ENCODE results near the gene TRAM2. TPM values are rescaled to one million over a fixed set of nuclear protein-coding genes. Genes with fewer than 3 reads are reported as not detected.

TRAM2 gene
- total RNA-seq, 2 donors from 2014 or later: 16.9 to 20.5 TPM

DNA sequence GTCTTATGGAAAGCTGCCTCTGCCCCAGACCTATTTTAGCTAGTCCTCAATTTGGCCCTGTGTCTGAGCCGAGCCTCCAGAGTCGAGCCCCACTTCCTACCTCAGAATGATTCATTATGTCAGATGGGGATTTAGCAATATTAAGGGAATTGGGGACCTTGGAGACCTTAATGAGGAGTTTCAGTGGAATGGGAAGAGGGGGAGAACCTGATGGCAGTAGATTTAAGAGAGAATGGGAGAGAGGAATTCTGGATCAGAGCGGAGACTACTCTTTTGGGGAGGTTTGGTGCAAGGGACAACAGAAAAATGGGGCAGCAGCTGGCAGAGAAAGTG, 93.2 kb downstream of the TRAM2 start:
- Histone ChIP-seq H3K27me3 (ENCODE audit: control insufficient read depth, insufficient read depth, low read length, poor library complexity, severe bottlenecking) (no peaks in the 10 kb centered on the region), H3K36me3 (ENCODE audit: control insufficient read depth, insufficient read depth, low read length) (no peaks in the 10 kb centered on the region), H3K4me3 (ENCODE audit: low read length) (no peak overlapping the region), H3K27ac (ENCODE audit: low read depth, low read length) (no peak overlapping the region), H3K9me3 (ENCODE audit: control insufficient read depth, low read length) (no peaks in the 10 kb centered on the region), H3K4me1 (ENCODE audit: control insufficient read depth, insufficient read depth, low read length) (no peaks in the 10 kb centered on the region), H3K9ac (ENCODE audit: extremely low read depth, low read length, poor library complexity, severe bottlenecking) (no peak overlapping the region)
- no peaks in the 10 kb centered on the region for H3K4me1 Mint-ChIP-seq
- no peaks in the 10 kb centered on the region for H3K9me3 Mint-ChIP-seq
- no peak overlapping the region for H3K27ac Mint-ChIP-seq
- no peak for TF ChIP-seq CTCF (conservative IDR thresholded peaks at IDR 0.05)
- H3K27me3 Mint-ChIP-seq (ENCODE audit: insufficient read depth): no peaks in the 10 kb centered on the region
- H3K4me3 Mint-ChIP-seq: no peak overlapping the region
- no peaks in the 10 kb centered on the region for H3K36me3 Mint-ChIP-seq (ENCODE audit: low read depth)
- 87% methylated on average over 3 of the region's 3 CpGs; no CpG with 5 or more reads in 1 of the 2 experiments for WGBS, 2 experiments (ENCODE audit: insufficient coverage in 1 of 2, insufficient read length in 1 of 2)
- DNase-seq: no peak

GRCh38 chr6:52482903-52483670, 93.8 kb downstream of the TRAM2 start:
- Mint-ChIP-seq H3K27ac (no peak overlapping the region), H3K27me3 (ENCODE audit: insufficient read depth) (no peaks in the 10 kb centered on the region), H3K4me1 (no peaks in the 10 kb centered on the region), H3K9me3 (no peaks in the 10 kb centered on the region), H3K36me3 (ENCODE audit: low read depth) (no peaks in the 10 kb centered on the region), H3K4me3 (no peak overlapping the region)
- Histone ChIP-seq H3K9me3 (ENCODE audit: control insufficient read depth, low read length) (no peaks in the 10 kb centered on the region), H3K4me3 (ENCODE audit: low read length) (no peak overlapping the region), H3K27ac (ENCODE audit: low read depth, low read length) (no peak overlapping the region), H3K4me1 (ENCODE audit: control insufficient read depth, insufficient read depth, low read length) (no peaks in the 10 kb centered on the region), H3K36me3 (ENCODE audit: control insufficient read depth, insufficient read depth, low read length) (no peaks in the 10 kb centered on the region), H3K9ac (ENCODE audit: extremely low read depth, low read length, poor library complexity, severe bottlenecking) (no peak overlapping the region), H3K27me3 (ENCODE audit: control insufficient read depth, insufficient read depth, low read length, poor library complexity, severe bottlenecking) (no peaks in the 10 kb centered on the region)
- TF ChIP-seq CTCF (conservative IDR thresholded peaks at IDR 0.05): no peak
- 91 to 100% methylated on average over 1 to 7 of the region's 7 CpGs for WGBS, 2 experiments (ENCODE audit: insufficient coverage in 1 of 2, insufficient read length in 1 of 2)
- no peak for DNase-seq

DNA sequence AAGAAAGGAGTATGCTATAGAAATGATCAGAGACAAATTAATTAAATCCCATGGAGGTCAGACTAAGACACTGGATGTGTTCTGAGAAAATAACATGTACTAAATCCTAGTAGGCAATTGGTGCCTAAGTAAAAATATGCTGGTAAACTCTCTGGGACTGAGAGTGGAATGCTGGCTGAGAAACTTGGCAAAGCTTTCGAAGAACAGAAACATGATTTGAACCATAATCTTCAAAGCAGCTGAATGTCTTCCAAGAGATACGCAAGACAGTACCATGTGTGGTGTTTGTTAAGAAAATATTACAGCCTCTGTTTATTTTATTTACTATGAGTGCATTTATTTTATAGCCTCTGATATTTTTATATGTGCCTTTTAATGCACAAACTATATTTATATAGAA, 101.6 kb downstream of the TRAM2 start:
- no peak for DNase-seq
- Mint-ChIP-seq H3K36me3 (ENCODE audit: low read depth) (peaks cover 4% of the 10 kb centered on the region), H3K27ac (no peak overlapping the region), H3K4me1 (peaks cover 6% of the 10 kb centered on the region), H3K9me3 (no peaks in the 10 kb centered on the region), H3K27me3 (ENCODE audit: insufficient read depth) (no peaks in the 10 kb centered on the region), H3K4me3 (no peak overlapping the region)
- Histone ChIP-seq H3K9me3 (ENCODE audit: control insufficient read depth, low read length) (no peaks in the 10 kb centered on the region), H3K4me1 (ENCODE audit: control insufficient read depth, insufficient read depth, low read length) (no peaks in the 10 kb centered on the region), H3K36me3 (ENCODE audit: control insufficient read depth, insufficient read depth, low read length) (no peaks in the 10 kb centered on the region), H3K9ac (ENCODE audit: extremely low read depth, low read length, poor library complexity, severe bottlenecking) (no peak overlapping the region), H3K4me3 (ENCODE audit: low read length) (no peak overlapping the region), H3K27me3 (ENCODE audit: control insufficient read depth, insufficient read depth, low read length, poor library complexity, severe bottlenecking) (no peaks in the 10 kb centered on the region), H3K27ac (ENCODE audit: low read depth, low read length) (no peak overlapping the region)
- WGBS, 2 experiments (ENCODE audit: insufficient coverage in 1 of 2, insufficient read length in 1 of 2): 98 to 100% methylated on average over 1 to 2 of the region's 2 CpGs
- TF ChIP-seq CTCF (conservative IDR thresholded peaks at IDR 0.05): no peak
